ENCODE measurements around the gene KBTBD2. TPM values are rescaled to one million over a fixed set of nuclear protein-coding genes. Genes with fewer than 3 reads are reported as not detected.
"Not testable (repeated sequence)": the region's sequence is repeated elsewhere in the genome, so short reads cannot be mapped to it uniquely, and the experiment has no call there.

Gene KBTBD2
- total RNA-seq, 4 donors from 2014 or later: 14.1 to 96.1 (median 38.9) TPM

GRCh38 chr7:32879460-32879859 is 12.1 kb downstream of the KBTBD2 start:
- Histone ChIP-seq H3K36me3 (peaks cover 0 to 2% of the 10 kb centered on the region in 2 donors), H3K4me1 (peaks cover 0 to 16% of the 10 kb centered on the region in 2 donors), H3K9me3 (no peaks in the 10 kb centered on the region), H3K27me3 (no peaks in the 10 kb centered on the region), H3K27ac (no peak overlapping the region), H3K4me3 (no peak overlapping the region)
- no peak for DNase-seq
- TF ChIP-seq CTCF (IDR thresholded peaks at IDR 0.05) (no peak), POLR2A (IDR thresholded peaks at IDR 0.05) (no peak)
- intact Hi-C loops (cut with DNase I; ENCODE audit: low total_unique reads): no loop called here

GRCh38 chr7:32878023-32878422 is 13.5 kb downstream of the KBTBD2 start:
- not testable (repeated sequence) for H3K36me3 ChIP-seq, H3K27ac ChIP-seq, H3K27me3 ChIP-seq

GRCh38 chr7:32872421-32872820 is 19.1 kb downstream of the KBTBD2 start:
- Histone ChIP-seq H3K4me1 (peaks cover 0 to 2% of the 10 kb centered on the region in 2 donors), H3K9me3 (no peaks in the 10 kb centered on the region), H3K36me3 (peaks cover 0 to 2% of the 10 kb centered on the region in 2 donors), H3K4me3 (no peak overlapping the region), H3K27ac (no peak overlapping the region), H3K27me3 (no peaks in the 10 kb centered on the region)
- intact Hi-C loops (cut with DNase I; ENCODE audit: low total_unique reads): no loop called here
- TF ChIP-seq CTCF (IDR thresholded peaks at IDR 0.05) (no peak), POLR2A (IDR thresholded peaks at IDR 0.05) (no peak)
- DNase-seq: no peak

More at GRCh38 chr7:32878023-32878422, 13.5 kb downstream of the KBTBD2 start:
- H3K4me1 ChIP-seq; intact Hi-C loops (cut with DNase I; ENCODE audit: low total_unique reads); DNase-seq; H3K9me3 ChIP-seq; H3K4me3 ChIP-seq: not testable (repeated sequence)

- Histone ChIP-seq H3K27me3 (no peaks in the 10 kb centered on the region), H3K36me3 (peaks cover 0 to 2% of the 10 kb centered on the region in 2 donors), H3K27ac (no peak overlapping the region), H3K9me3 (no peaks in the 10 kb centered on the region), H3K4me3 (no peak overlapping the region), H3K4me1 (peaks cover 0 to 2% of the 10 kb centered on the region in 2 donors)
- intact Hi-C loops (cut with DNase I; ENCODE audit: low total_unique reads): no loop called here
- TF ChIP-seq CTCF (IDR thresholded peaks at IDR 0.05) (no peak), POLR2A (IDR thresholded peaks at IDR 0.05) (no peak)
- no peak for DNase-seq
Observed at GRCh38 chr7:32871624-32872371, 19.8 kb downstream of the KBTBD2 start.

- intact Hi-C loops (cut with DNase I; ENCODE audit: low total_unique reads): no loop called here
- Histone ChIP-seq H3K27me3 (no peaks in the 10 kb centered on the region), H3K4me3 (no peak overlapping the region), H3K4me1 (no peaks in the 10 kb centered on the region), H3K27ac (no peak overlapping the region), H3K36me3 (no peaks in the 10 kb centered on the region), H3K9me3 (peaks cover 0 to 3% of the 10 kb centered on the region in 2 donors)
- TF ChIP-seq POLR2A (IDR thresholded peaks at IDR 0.05) (no peak), CTCF (IDR thresholded peaks at IDR 0.05) (no peak)
- DNase-seq: no peak
Observed at GRCh38 chr7:32870298-32870697, 21.3 kb downstream of the KBTBD2 start.

Measured in uterus (tissue), 4 donors.